Measurements from ENCODE around the gene LGALS9. TPM values are rescaled to one million over a fixed set of nuclear protein-coding genes. Genes with fewer than 3 reads are reported as not detected.
"Not testable (repeated sequence)": the region's sequence is repeated elsewhere in the genome, so short reads cannot be mapped to it uniquely, and the experiment has no call there.

The LGALS9 gene
- total and polyA plus RNA-seq, 7 donors, result 4.3 to 11.7 (median 10.3) TPM

DNA sequence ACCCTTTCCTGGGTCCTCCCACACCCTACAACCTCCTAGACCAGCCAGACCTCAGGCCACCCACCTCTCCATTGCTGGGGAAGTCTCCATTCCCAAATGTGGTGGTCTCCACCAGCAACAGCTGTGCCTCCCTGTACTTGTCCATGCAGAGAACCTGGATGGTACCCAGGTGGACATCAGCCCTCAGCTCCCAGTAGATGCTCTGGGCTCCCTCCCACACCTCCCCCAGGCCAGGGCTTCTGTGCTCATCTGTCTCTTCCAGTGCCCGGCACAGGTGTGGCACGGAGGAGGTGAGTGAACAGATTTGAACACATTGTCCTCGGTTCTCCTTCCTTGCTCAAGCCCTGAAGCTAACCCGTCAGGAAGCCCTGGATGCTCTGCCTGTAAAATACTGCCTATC is 34.6 kb downstream of the LGALS9 start:
- intact Hi-C loops (cut with DNase I), result no loop called here
- ATAC-seq (no peak), DNase-seq (no peak)
- Histone ChIP-seq H3K4me3 (no peak overlapping the region), H3K4me1 (no peaks in the 10 kb centered on the region), H3K27ac (no peak overlapping the region), H3K27me3 (ENCODE audit: insufficient read depth in 3 of 3, low read length in 2 of 3) (no peaks in the 10 kb centered on the region), H3K9me3 (no peaks in the 10 kb centered on the region), H3K36me3 (ENCODE audit: insufficient read depth in 1 of 2, low read depth in 1 of 2) (no peaks in the 10 kb centered on the region)
- TF ChIP-seq, protein P1, sequence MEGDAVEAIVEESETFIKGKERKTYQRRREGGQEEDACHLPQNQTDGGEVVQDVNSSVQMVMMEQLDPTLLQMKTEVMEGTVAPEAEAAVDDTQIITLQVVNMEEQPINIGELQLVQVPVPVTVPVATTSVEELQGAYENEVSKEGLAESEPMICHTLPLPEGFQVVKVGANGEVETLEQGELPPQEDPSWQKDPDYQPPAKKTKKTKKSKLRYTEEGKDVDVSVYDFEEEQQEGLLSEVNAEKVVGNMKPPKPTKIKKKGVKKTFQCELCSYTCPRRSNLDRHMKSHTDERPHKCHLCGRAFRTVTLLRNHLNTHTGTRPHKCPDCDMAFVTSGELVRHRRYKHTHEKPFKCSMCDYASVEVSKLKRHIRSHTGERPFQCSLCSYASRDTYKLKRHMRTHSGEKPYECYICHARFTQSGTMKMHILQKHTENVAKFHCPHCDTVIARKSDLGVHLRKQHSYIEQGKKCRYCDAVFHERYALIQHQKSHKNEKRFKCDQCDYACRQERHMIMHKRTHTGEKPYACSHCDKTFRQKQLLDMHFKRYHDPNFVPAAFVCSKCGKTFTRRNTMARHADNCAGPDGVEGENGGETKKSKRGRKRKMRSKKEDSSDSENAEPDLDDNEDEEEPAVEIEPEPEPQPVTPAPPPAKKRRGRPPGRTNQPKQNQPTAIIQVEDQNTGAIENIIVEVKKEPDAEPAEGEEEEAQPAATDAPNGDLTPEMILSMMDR (IDR thresholded peaks at IDR 0.05), result no peak
- 81 to 86% (median 86%) methylated on average over 4 of the region's 4 CpGs for WGBS, 3 donors

DNA sequence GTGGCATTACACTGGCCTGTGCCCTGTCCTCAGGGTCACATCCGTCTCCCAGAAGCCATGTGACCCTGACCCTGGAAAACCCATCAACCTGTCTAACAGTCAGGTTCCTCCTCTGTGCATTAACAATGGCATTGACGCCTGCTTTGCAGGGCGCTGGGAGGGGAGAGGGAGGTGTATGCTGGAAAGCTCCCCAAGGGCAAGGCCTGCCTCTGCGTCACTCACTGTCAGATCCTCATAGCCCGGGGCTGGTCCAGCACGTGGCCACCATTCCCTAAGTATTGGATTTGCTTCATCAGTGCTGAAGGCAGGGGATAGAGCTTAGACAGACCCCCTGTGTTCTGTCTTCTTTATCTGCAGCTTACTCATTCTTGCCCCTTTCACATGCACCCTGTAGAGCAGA is 35.3 kb downstream of the LGALS9 start:
- intact Hi-C loops (cut with DNase I); H3K9me3 ChIP-seq; H3K4me3 ChIP-seq; H3K4me1 ChIP-seq; H3K36me3 ChIP-seq (ENCODE audit: insufficient read depth in 1 of 2, low read depth in 1 of 2); H3K27me3 ChIP-seq (ENCODE audit: insufficient read depth in 3 of 3, low read length in 2 of 3); H3K27ac ChIP-seq; DNase-seq; ATAC-seq: not testable (repeated sequence)
- 78 to 82% (median 81%) methylated on average over 6 of the region's 6 CpGs for WGBS, 3 donors

DNA sequence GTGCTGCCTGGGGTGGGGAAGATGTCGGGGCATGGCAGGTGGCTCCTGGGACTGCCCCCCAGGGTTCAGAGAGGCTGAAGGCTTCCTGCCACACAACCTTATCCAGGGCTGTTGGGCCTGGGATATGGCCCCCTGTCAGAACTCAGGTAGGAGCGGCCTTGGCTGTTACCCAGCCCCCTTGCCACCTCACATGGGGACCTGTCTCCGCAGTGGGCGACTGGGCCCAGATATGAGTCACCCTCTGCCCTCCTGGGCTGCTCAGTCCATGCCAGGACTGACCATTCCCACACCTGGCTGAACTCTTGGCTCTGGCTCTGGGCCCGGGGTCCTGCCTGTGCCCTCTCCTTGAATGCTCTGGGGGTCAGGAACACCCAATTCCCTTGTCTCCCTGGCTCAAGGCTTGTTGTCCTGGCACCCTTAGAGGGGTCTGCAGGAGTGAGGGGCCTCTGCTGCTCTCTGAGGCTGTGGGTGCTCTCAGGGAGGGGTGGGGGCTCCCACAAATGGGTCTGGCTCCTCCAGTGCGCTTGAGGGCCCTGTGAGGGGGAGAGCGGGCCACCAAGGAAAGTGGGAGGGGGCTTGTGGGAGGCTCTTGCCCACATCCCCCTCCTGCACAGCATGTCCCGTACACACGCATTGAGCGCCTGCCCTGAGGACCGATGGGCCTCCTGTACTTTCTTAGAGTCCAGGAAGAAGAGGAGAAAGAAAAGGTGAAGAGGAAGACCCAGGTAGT is 36.0 kb downstream of the LGALS9 start:
- WGBS, 3 donors, result 82 to 94% (median 89%) methylated on average over 11 of the region's 11 CpGs

DNA sequence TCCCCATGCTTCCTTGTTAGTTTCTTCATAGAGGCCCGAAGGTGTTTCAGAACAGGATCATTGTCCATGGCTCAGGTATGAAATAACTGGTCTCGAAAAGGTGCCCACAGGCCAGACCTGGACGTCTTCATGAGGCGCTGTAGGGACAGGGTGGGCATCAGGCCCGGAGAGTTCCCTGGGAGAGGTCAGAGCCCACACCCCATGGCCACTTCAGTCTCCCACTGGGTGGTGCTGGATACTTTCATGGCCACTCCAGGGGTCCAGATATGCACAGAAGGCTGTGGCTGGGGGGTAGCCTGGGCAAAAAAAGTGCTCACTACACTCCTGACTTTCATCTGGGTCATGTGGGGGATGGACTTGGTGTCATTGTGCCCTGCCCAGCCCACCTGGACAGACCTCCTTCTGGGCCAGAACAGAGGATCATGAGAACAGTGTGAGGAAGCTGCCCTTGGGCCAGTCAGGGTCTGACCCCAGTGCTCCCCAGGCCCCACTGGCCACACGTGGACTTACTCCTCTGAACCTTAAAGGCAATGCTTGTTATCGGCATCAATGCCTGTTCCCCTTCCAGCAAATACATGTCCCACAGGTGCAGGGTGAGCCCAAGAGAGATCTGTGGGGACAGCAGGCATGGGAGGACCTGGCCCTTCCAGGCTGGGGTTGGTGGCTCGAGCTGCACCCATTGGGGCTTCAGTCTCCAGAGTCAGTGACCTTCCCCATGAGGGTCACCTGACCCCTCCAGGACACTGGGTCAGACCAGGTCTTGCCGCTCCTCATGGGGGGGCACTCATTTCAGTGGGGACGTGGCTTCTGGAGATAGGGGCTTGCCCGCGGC is 36.9 kb downstream of the LGALS9 start:
- ATAC-seq, result no peak
- Histone ChIP-seq H3K27ac (no peak overlapping the region), H3K27me3 (ENCODE audit: insufficient read depth in 3 of 3, low read length in 2 of 3) (no peaks in the 10 kb centered on the region), H3K36me3 (ENCODE audit: insufficient read depth in 1 of 2, low read depth in 1 of 2) (no peaks in the 10 kb centered on the region), H3K9me3 (no peaks in the 10 kb centered on the region), H3K4me3 (no peak overlapping the region), H3K4me1 (no peaks in the 10 kb centered on the region)
- 88 to 90% (median 89%) methylated on average over 12 of the region's 12 CpGs for WGBS, 3 donors
- TF ChIP-seq, protein P1 (IDR thresholded peaks at IDR 0.05), result no peak
- DNase-seq, result no peak
- intact Hi-C loops (cut with DNase I), result no loop called here

More for the DNA sequence above, 36.0 kb downstream of the LGALS9 start:
- Histone ChIP-seq H3K4me3 (no peak overlapping the region), H3K4me1 (no peaks in the 10 kb centered on the region), H3K9me3 (no peaks in the 10 kb centered on the region), H3K27me3 (ENCODE audit: insufficient read depth in 3 of 3, low read length in 2 of 3) (no peaks in the 10 kb centered on the region), H3K27ac (no peak overlapping the region), H3K36me3 (ENCODE audit: insufficient read depth in 1 of 2, low read depth in 1 of 2) (no peaks in the 10 kb centered on the region)
- intact Hi-C loops (cut with DNase I), result no loop called here
- no peak for ATAC-seq
- TF ChIP-seq, protein P1 (IDR thresholded peaks at IDR 0.05), result no peak
- DNase-seq, result no peak

DNA sequence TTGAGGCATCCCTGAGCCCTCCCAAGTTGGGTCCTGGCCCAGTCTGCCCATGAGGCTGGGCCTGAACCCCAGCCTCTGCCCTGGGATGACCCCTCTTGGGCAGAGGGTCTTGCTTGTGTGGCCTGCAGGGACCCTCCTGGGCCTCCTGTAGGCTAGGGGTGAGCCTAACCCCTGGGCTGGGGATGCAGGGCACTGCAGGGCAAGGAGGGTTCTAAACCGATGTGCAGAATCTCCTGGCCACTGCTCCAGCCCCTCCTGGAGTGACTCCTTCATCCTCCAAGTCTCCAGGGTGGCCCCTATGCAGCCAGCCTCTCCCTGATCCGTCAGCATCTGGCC is 37.5 kb downstream of the LGALS9 start:
- H3K4me3 ChIP-seq, result no peak overlapping the region
- H3K36me3 ChIP-seq (ENCODE audit: insufficient read depth in 1 of 2, low read depth in 1 of 2), result no peaks in the 10 kb centered on the region
- ATAC-seq, result no peak
- no peak for DNase-seq
- no peaks in the 10 kb centered on the region for H3K27me3 ChIP-seq (ENCODE audit: insufficient read depth in 3 of 3, low read length in 2 of 3)
- TF ChIP-seq, protein P1 (IDR thresholded peaks at IDR 0.05), result no peak
- intact Hi-C loops (cut with DNase I), result no loop called here
- 58 to 82% (median 80%) methylated on average over 2 of the region's 2 CpGs for WGBS, 3 donors
- no peak overlapping the region for H3K27ac ChIP-seq
- no peaks in the 10 kb centered on the region for H3K9me3 ChIP-seq
- no peaks in the 10 kb centered on the region for H3K4me1 ChIP-seq

All from psoas muscle (tissue), 8 donors.